ENCODE data around the gene SELENOK. TPM values are rescaled to one million over a fixed set of nuclear protein-coding genes. Genes with fewer than 3 reads are reported as not detected.

The SELENOK gene
- 100 to 1,000 TPM in 6 of 10 donors, 10 to 100 TPM in 4; 90.9 to 146 (median 101) TPM for total RNA-seq
- polyA plus RNA-seq, result 100 to 1,000 TPM; 225 to 243 TPM
- long read RNA-seq, donor 1, transcript SELENOK-204 (5 exons, 1,633 nt), result major isoform, 126 of 195 reads
- long read RNA-seq, donor 1, partial matches to known transcripts, result 64 of 195 reads
- long read RNA-seq, donor 1, other reads (novel, unspliced or antisense), result 5 of 195 reads
- long read RNA-seq, donor 2, transcript SELENOK-204 (5 exons, 1,633 nt), result major isoform, 94 of 138 reads
- long read RNA-seq, donor 2, partial matches to known transcripts, result 36 of 138 reads
- long read RNA-seq, donor 2, other reads (novel, unspliced or antisense), result 6 of 138 reads
- long read RNA-seq, donor 3, transcript SELENOK-204 (5 exons, 1,633 nt), result major isoform, 95 of 99 reads
- long read RNA-seq, donor 3, partial matches to known transcripts, result 2 of 99 reads
- long read RNA-seq, donor 3, other reads (novel, unspliced or antisense), result 1 of 99 reads

- DNase-seq, result peak; percentile 97 to 99
- Histone ChIP-seq H3K27me3 (peaks cover 0 to 30% (median 0%) of the 10 kb centered on the region in 7 donors), H3K9me3 (no peaks in the 10 kb centered on the region), H3K4me1 (peaks cover 0 to 40% (median 33%) of the 10 kb centered on the region in 9 donors), H3K36me3 (peaks cover 0 to 19% (median 3%) of the 10 kb centered on the region in 9 donors), H3K27ac (peak within 1 kb of the TSS; percentile 62 to 97 (median 92)), H3K4me3 (peak within 1 kb of the TSS; percentile 76 to 97 (median 82))
- intact Hi-C loops (cut with DNase I), result loop anchor here in 2 of 10 donors (5.0 to 10.0 kb wide), 2 partner anchors 544 to 597 kb away; partner anchors contain the start of gene DCP1A (in 1 of the 2)
- peak in 1 of 9 donors; percentile 18 for TF ChIP-seq CTCF (IDR thresholded peaks at IDR 0.05)
- peak; percentile 98 to 99 (median 99) for ATAC-seq
- WGBS, 2 donors, result 0 to 1% methylated on average over 73 of the region's 73 CpGs
These were observed at the start of gene SELENOK for GRCh38 chr3:53891497-53892285. SELENOK (minus strand) TSS chr3:53891859.

DNA sequence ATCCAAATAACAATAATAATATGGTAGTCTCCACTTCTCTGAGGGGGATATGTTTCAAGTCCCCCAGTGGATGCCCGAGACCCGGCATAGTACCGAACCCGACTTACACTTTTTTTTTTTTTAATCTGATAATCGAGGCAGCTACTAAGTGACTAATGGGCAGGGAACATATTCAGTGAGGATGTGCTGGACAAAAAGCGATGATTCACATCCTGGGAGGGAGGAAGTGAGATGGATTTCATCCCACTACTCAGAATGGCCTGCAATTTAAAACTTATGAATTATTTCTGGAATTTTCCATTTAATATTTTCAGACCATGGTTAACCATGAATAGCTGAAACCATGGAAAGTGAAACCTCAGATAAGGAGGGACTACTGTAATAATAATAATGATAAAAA lies 49.5 kb upstream of the SELENOK start:
- intact Hi-C loops (cut with DNase I), result loop anchor here in 5 of 10 donors (10.0 kb wide), 4 partner anchors 184 to 1244 kb away; partner anchors contain the start of gene CACNA2D3 (in 2 of the 5)
- ATAC-seq (no peak), DNase-seq (no peak)
- no peak overlapping the region for H3K4me3 ChIP-seq
- H3K9me3 ChIP-seq, result peaks cover 0 to 13% (median 5%) of the 10 kb centered on the region in 11 donors
- 47 to 54% methylated on average over 6 of the region's 6 CpGs for WGBS, 2 donors
- no peak overlapping the region for H3K27ac ChIP-seq
- TF ChIP-seq CTCF (IDR thresholded peaks at IDR 0.05), result no peak
- H3K4me1 ChIP-seq, result peaks cover 0 to 5% (median 0%) of the 10 kb centered on the region in 9 donors
- peaks cover 0 to 35% (median 19%) of the 10 kb centered on the region in 7 donors for H3K27me3 ChIP-seq
- H3K36me3 ChIP-seq, result no peaks in the 10 kb centered on the region

DNA sequence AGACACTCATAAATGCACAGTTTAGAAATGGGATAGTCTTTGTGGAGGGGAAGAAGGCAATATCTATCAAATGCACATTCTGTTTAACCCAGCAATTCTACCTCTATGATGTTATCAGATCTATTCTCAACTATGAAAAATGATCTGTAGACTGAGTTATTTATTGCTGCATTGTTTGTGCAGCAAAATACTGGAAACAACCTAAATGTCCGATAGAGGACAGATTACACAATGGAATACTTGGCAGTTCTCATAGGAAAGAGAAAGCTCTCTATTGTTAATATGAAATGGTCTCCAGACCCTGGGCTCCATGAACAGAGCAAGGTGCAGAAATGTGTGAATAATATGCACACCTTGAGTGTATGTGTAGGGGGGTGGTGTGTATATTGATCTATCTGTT lies 49.0 kb upstream of the SELENOK start:
- DNase-seq, result no peak
- H3K9me3 ChIP-seq, result peaks cover 0 to 12% (median 0%) of the 10 kb centered on the region in 11 donors
- no peaks in the 10 kb centered on the region for H3K36me3 ChIP-seq
- no peak for ATAC-seq
- no peak overlapping the region for H3K27ac ChIP-seq
- WGBS, 2 donors, result 44 to 56% methylated on average over 1 of the region's 1 CpG
- TF ChIP-seq CTCF (IDR thresholded peaks at IDR 0.05), result no peak
- H3K4me3 ChIP-seq, result no peak overlapping the region
- H3K4me1 ChIP-seq, result peaks cover 0 to 5% (median 0%) of the 10 kb centered on the region in 9 donors
- H3K27me3 ChIP-seq, result peaks cover 0 to 35% (median 19%) of the 10 kb centered on the region in 7 donors
- intact Hi-C loops (cut with DNase I), result loop anchor here in 5 of 10 donors (10.0 kb wide), 4 partner anchors 184 to 1244 kb away; partner anchors contain the start of gene CACNA2D3 (in 2 of the 5)

DNA sequence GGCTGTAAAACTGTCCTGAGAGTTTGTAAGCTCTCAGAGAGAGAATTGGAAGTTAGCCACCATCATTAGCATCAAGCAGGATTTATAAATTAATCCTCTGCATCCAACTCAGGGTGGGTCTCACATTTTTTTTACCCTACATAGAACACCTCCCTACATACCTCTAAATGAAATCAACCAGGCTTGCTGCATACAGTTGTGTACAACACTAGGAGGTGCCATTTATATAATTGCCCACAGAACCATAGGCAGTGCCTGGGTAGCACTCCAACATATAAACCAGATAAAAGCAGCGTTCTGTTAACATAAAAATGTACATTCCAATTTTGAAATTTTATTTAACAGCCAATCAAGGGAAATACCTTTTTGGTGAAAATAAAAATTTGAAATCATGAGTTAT lies 48.2 kb upstream of the SELENOK start:
- H3K36me3 ChIP-seq, result no peaks in the 10 kb centered on the region
- DNase-seq (no peak), ATAC-seq (no peak)
- H3K9me3 ChIP-seq, result peaks cover 0 to 13% (median 0%) of the 10 kb centered on the region in 11 donors
- peaks cover 0 to 5% (median 0%) of the 10 kb centered on the region in 9 donors for H3K4me1 ChIP-seq
- peaks cover 0 to 35% (median 17%) of the 10 kb centered on the region in 7 donors for H3K27me3 ChIP-seq
- intact Hi-C loops (cut with DNase I), result loop anchor here in 7 of 10 donors (5.0 to 10.0 kb wide), 8 partner anchors 185 to 1245 kb away; partner anchors contain the start of gene CACNA2D3 (in 2 of the 7)
- no peak for TF ChIP-seq CTCF (IDR thresholded peaks at IDR 0.05)
- H3K27ac ChIP-seq, result no peak overlapping the region
- 57 to 68% methylated on average over 1 of the region's 1 CpG for WGBS, 2 donors
- H3K4me3 ChIP-seq, result no peak overlapping the region

Data from heart right ventricle (tissue), 16 donors.